GM23338 (cell line): Measurements from ENCODE around the gene TPCN2. TPM values are rescaled to one million over a fixed set of nuclear protein-coding genes. Genes with fewer than 3 reads are reported as not detected.

Experiments used
- ATAC-seq: fragments of 200-7000 bp; cut with Tn5 transposase; 3 replicates; pipeline ENCODE4 v1.9.1; 2020
- DNase-seq: peaks from one replicate; pipeline ENCODE4 v3.0.0-alpha.2; 2015; ENCODE audit warnings: low spot score
- H2AFZ ChIP-seq: fragments of 200-600 bp; sonication (generic); 2 replicates; pipeline ENCODE4 v1.8.0; 2016; ENCODE audit warnings: antibody characterized with exemption, mild to moderate bottlenecking, moderate library complexity
- H3F3A ChIP-seq: fragments of 200-600 bp; sonication (generic); replicated peaks from 2 replicates; pipeline ENCODE4 v1.8.0; 2017; ENCODE audit warnings: antibody characterized with exemption, mixed run types, low read depth
- H3K27ac ChIP-seq: fragments of 200-600 bp; sonication (generic); 2 replicates; pipeline ENCODE4 v1.6.1; 2016; ENCODE audit warnings: low read depth
- H3K27me3 ChIP-seq: fragments of 200-600 bp; sonication (generic); 2 replicates; pipeline ENCODE4 v1.8.0; 2016; ENCODE audit warnings: mild to moderate bottlenecking, mixed run types, moderate library complexity; ENCODE audit not compliant: insufficient read depth
- H3K36me3 ChIP-seq: fragments of 200-600 bp; sonication (generic); 2 replicates; pipeline ENCODE4 v1.8.0; 2016; ENCODE audit warnings: mild to moderate bottlenecking; ENCODE audit not compliant: insufficient read depth
- H3K4me1 ChIP-seq: fragments of 200-600 bp; sonication (generic); 2 replicates; pipeline ENCODE4 v1.8.0; 2016; ENCODE audit warnings: mild to moderate bottlenecking, moderate library complexity; ENCODE audit not compliant: insufficient read depth
- H3K4me2 ChIP-seq: fragments of 200-600 bp; sonication (generic); 2 replicates; pipeline ENCODE4 v1.7.1; 2017; ENCODE audit warnings: mixed run types
- H3K4me3 ChIP-seq: fragments of 200-600 bp; sonication (generic); 2 replicates; pipeline ENCODE4 v1.6.1; 2016; ENCODE audit warnings: mixed run types
- H3K79me2 ChIP-seq: fragments of 200-600 bp; sonication (generic); replicated peaks from 2 replicates; pipeline ENCODE4 v1.8.0; 2017; ENCODE audit warnings: mild to moderate bottlenecking; ENCODE audit not compliant: insufficient read depth
- H3K9me2 ChIP-seq: fragments of 200-600 bp; sonication (generic); 2 replicates; pipeline ENCODE4 v1.8.0; 2017; ENCODE audit not compliant: insufficient read depth
- H4K20me1 ChIP-seq: fragments of 200-600 bp; sonication (generic); replicated peaks from 2 replicates; pipeline ENCODE4 v1.8.0; 2017; ENCODE audit warnings: mild to moderate bottlenecking; ENCODE audit not compliant: insufficient read depth
- H3K27ac Mint-ChIP-seq: 2 replicates; pipeline ENCODE4 v1.8.0; 2020; ENCODE audit warnings: inconsistent platforms, mild to moderate bottlenecking, moderate library complexity, mixed read lengths
- H3K27me3 Mint-ChIP-seq: 3 replicates; pipeline ENCODE4 v1.8.0; 2022; ENCODE audit warnings: low read depth, mild to moderate bottlenecking, moderate library complexity, mixed read lengths, inconsistent platforms; ENCODE audit not compliant: insufficient read depth, poor library complexity
- H3K36me3 Mint-ChIP-seq: 3 replicates; pipeline ENCODE4 v1.8.0; 2021; ENCODE audit warnings: low read depth, mild to moderate bottlenecking, inconsistent platforms, moderate library complexity, mixed read lengths
- H3K4me1 Mint-ChIP-seq: 3 replicates; pipeline ENCODE4 v1.8.0; 2020; ENCODE audit warnings: mild to moderate bottlenecking, inconsistent platforms, mixed read lengths
- H3K4me3 Mint-ChIP-seq: 3 replicates; pipeline ENCODE4 v1.8.0; 2021; ENCODE audit warnings: moderate library complexity, mild to moderate bottlenecking, inconsistent platforms, mixed read lengths
- H3K9me3 Mint-ChIP-seq: 3 replicates; pipeline ENCODE4 v1.8.0; 2020; ENCODE audit warnings: moderate library complexity, mild to moderate bottlenecking, inconsistent platforms, mixed read lengths
- CREB1 ChIP-seq: fragments of 250-450 bp; sonication (Bioruptor Pico); IDR thresholded peaks from 2 replicates; pipeline ENCODE4 v1.5.0; 2020; ENCODE audit warnings: low read depth, mild to moderate bottlenecking, moderate library complexity
- JUNB ChIP-seq: IDR thresholded peaks from one replicate; pipeline ENCODE4 v1.6.1; 2016; ENCODE audit warnings: antibody characterized with exemption; ENCODE audit not compliant: unreplicated experiment
- STAT1 ChIP-seq: IDR thresholded peaks from one replicate; pipeline ENCODE4 v1.6.1; 2016; ENCODE audit warnings: antibody characterized with exemption; ENCODE audit not compliant: unreplicated experiment
- ZNF114 ChIP-seq: fragments of 250-450 bp; sonication (Bioruptor Pico); IDR thresholded peaks from 2 replicates; pipeline ENCODE4 v1.5.0; 2020; ENCODE audit warnings: mild to moderate bottlenecking, moderate library complexity
- polyA plus RNA-seq: library from polyadenylated mRNA; unstranded; fragments of >200 nt; fragmentation: Nextera tagmentation; extraction: Ambion mirVana; gene quantifications from 2 replicates; pipeline ENCODE4 v1.2.1, GENCODE V29; 2016
- total RNA-seq: library from RNA; depleted of rRNA; stranded (reverse); fragments of >200 nt; shearing (Covaris generic); gene quantifications from 2 replicates; pipeline ENCODE4 v1.2.3, GENCODE V29; 2014
- TF ChIP-seq, protein P1 (sequence below): IDR thresholded peaks from one replicate; pipeline ENCODE4 v1.6.1; 2018; ENCODE audit warnings: antibody characterized with exemption; ENCODE audit not compliant: unreplicated experiment
- TF ChIP-seq, protein P2 (sequence below), 2 experiments: fragments of 200-600 bp in 1 of 2; sonication (generic) in 1 of 2; conservative IDR thresholded peaks; 2 replicates each; pipeline versions ENCODE4 v1.5.1 to v1.6.1; 2016 to 2017; ENCODE audit warnings: antibody characterized with exemption in 2 of 2, low read depth in 2 of 2, mild to moderate bottlenecking in 2 of 2, moderate library complexity in 1 of 2
- TF ChIP-seq, protein P3 (sequence below): fragments of 250-450 bp; sonication (Bioruptor Pico); IDR thresholded peaks from 2 replicates; pipeline ENCODE4 v1.5.0; 2020; ENCODE audit warnings: mild to moderate bottlenecking, moderate library complexity
- TF ChIP-seq, protein P4 (sequence below): IDR thresholded peaks from 2 replicates; pipeline ENCODE4 v1.6.1; 2016; ENCODE audit warnings: antibody characterized with exemption

The TPCN2 gene
- total and polyA plus RNA-seq, 2 experiments from 2014 or later, result 5.8 to 14.7 TPM

DNA sequence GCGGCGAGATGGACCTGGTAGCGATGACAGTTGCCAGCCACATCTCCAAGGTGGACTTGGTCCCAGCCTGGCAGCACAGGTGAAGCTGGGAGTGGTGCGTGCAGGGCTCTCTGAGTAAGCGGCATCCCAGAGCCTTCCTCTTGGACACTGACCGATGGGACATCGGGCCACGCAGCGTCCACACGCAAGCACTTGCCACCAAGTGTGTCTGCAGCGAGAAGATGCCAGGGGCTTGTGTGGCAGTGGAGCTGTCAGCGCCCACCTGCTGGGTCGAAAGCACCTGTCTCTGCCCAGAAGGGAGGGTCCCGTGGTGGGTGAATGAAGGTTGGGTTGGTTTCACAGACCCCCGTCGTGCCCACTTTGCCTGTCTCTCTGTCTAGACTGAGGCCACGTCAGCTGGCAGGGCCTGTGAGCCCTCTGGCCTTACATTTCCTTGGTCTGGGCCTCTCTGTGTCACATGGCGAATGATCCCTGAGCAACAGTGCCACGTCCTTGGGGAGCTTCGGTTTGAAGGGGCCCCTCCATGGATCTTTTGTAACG is 56.2 kb downstream of the TPCN2 start:
- no peaks in the 10 kb centered on the region for H3K79me2 ChIP-seq
- DNase-seq, result no peak
- H3K4me2 ChIP-seq, result no peak overlapping the region
- Mint-ChIP-seq H3K4me3 (no peak overlapping the region), H3K36me3 (0 out of 3 replicates have a peak, but pooled peaks cover 3% of the 10 kb centered on the region), H3K27me3 (peaks cover 8% of the 10 kb centered on the region), H3K9me3 (peaks cover 15% of the 10 kb centered on the region), H3K4me1 (peaks cover 2% of the 10 kb centered on the region; the same call in 2 of the 3 replicates), H3K27ac (no peak overlapping the region)
- H3K4me3 ChIP-seq, result no peak overlapping the region
- no peaks in the 10 kb centered on the region for H3F3A ChIP-seq
- no peaks in the 10 kb centered on the region for H3K4me1 ChIP-seq
- no peak for ATAC-seq
- H4K20me1 ChIP-seq, result no peaks in the 10 kb centered on the region
- no peaks in the 10 kb centered on the region for H3K36me3 ChIP-seq
- no peak overlapping the region for H2AFZ ChIP-seq
- TF ChIP-seq STAT1 (no peak), CREB1 (CRISPR knock-in tag) (no peak), ZNF114 (CRISPR knock-in tag) (no peak), JUNB (no peak)
- TF ChIP-seq, protein P1, sequence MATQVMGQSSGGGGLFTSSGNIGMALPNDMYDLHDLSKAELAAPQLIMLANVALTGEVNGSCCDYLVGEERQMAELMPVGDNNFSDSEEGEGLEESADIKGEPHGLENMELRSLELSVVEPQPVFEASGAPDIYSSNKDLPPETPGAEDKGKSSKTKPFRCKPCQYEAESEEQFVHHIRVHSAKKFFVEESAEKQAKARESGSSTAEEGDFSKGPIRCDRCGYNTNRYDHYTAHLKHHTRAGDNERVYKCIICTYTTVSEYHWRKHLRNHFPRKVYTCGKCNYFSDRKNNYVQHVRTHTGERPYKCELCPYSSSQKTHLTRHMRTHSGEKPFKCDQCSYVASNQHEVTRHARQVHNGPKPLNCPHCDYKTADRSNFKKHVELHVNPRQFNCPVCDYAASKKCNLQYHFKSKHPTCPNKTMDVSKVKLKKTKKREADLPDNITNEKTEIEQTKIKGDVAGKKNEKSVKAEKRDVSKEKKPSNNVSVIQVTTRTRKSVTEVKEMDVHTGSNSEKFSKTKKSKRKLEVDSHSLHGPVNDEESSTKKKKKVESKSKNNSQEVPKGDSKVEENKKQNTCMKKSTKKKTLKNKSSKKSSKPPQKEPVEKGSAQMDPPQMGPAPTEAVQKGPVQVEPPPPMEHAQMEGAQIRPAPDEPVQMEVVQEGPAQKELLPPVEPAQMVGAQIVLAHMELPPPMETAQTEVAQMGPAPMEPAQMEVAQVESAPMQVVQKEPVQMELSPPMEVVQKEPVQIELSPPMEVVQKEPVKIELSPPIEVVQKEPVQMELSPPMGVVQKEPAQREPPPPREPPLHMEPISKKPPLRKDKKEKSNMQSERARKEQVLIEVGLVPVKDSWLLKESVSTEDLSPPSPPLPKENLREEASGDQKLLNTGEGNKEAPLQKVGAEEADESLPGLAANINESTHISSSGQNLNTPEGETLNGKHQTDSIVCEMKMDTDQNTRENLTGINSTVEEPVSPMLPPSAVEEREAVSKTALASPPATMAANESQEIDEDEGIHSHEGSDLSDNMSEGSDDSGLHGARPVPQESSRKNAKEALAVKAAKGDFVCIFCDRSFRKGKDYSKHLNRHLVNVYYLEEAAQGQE, result no peak
- TF ChIP-seq, protein P2, sequence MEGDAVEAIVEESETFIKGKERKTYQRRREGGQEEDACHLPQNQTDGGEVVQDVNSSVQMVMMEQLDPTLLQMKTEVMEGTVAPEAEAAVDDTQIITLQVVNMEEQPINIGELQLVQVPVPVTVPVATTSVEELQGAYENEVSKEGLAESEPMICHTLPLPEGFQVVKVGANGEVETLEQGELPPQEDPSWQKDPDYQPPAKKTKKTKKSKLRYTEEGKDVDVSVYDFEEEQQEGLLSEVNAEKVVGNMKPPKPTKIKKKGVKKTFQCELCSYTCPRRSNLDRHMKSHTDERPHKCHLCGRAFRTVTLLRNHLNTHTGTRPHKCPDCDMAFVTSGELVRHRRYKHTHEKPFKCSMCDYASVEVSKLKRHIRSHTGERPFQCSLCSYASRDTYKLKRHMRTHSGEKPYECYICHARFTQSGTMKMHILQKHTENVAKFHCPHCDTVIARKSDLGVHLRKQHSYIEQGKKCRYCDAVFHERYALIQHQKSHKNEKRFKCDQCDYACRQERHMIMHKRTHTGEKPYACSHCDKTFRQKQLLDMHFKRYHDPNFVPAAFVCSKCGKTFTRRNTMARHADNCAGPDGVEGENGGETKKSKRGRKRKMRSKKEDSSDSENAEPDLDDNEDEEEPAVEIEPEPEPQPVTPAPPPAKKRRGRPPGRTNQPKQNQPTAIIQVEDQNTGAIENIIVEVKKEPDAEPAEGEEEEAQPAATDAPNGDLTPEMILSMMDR (conservative IDR thresholded peaks at IDR 0.05; ENCODE audit: low read depth in 2 of 2), result no peak
- TF ChIP-seq, protein P3, sequence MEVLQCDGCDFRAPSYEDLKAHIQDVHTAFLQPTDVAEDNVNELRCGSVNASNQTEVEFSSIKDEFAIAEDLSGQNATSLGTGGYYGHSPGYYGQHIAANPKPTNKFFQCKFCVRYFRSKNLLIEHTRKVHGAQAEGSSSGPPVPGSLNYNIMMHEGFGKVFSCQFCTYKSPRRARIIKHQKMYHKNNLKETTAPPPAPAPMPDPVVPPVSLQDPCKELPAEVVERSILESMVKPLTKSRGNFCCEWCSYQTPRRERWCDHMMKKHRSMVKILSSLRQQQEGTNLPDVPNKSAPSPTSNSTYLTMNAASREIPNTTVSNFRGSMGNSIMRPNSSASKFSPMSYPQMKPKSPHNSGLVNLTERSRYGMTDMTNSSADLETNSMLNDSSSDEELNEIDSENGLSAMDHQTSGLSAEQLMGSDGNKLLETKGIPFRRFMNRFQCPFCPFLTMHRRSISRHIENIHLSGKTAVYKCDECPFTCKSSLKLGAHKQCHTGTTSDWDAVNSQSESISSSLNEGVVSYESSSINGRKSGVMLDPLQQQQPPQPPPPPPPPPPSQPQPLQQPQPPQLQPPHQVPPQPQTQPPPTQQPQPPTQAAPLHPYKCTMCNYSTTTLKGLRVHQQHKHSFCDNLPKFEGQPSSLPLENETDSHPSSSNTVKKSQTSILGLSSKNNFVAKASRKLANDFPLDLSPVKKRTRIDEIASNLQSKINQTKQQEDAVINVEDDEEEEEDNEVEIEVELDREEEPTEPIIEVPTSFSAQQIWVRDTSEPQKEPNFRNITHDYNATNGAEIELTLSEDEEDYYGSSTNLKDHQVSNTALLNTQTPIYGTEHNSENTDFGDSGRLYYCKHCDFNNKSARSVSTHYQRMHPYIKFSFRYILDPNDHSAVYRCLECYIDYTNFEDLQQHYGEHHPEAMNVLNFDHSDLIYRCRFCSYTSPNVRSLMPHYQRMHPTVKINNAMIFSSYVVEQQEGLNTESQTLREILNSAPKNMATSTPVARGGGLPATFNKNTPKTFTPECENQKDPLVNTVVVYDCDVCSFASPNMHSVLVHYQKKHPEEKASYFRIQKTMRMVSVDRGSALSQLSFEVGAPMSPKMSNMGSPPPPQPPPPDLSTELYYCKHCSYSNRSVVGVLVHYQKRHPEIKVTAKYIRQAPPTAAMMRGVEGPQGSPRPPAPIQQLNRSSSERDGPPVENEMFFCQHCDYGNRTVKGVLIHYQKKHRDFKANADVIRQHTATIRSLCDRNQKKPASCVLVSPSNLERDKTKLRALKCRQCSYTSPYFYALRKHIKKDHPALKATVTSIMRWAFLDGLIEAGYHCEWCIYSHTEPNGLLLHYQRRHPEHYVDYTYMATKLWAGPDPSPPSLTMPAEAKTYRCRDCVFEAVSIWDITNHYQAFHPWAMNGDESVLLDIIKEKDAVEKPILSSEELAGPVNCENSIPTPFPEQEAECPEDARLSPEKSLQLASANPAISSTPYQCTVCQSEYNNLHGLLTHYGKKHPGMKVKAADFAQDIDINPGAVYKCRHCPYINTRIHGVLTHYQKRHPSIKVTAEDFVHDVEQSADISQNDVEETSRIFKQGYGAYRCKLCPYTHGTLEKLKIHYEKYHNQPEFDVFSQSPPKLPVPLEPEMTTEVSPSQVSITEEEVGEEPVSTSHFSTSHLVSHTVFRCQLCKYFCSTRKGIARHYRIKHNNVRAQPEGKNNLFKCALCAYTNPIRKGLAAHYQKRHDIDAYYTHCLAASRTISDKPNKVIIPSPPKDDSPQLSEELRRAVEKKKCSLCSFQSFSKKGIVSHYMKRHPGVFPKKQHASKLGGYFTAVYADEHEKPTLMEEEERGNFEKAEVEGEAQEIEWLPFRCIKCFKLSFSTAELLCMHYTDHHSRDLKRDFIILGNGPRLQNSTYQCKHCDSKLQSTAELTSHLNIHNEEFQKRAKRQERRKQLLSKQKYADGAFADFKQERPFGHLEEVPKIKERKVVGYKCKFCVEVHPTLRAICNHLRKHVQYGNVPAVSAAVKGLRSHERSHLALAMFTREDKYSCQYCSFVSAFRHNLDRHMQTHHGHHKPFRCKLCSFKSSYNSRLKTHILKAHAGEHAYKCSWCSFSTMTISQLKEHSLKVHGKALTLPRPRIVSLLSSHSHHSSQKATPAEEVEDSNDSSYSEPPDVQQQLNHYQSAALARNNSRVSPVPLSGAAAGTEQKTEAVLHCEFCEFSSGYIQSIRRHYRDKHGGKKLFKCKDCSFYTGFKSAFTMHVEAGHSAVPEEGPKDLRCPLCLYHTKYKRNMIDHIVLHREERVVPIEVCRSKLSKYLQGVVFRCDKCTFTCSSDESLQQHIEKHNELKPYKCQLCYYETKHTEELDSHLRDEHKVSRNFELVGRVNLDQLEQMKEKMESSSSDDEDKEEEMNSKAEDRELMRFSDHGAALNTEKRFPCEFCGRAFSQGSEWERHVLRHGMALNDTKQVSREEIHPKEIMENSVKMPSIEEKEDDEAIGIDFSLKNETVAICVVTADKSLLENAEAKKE (CRISPR knock-in tag), result no peak
- TF ChIP-seq, protein P4, sequence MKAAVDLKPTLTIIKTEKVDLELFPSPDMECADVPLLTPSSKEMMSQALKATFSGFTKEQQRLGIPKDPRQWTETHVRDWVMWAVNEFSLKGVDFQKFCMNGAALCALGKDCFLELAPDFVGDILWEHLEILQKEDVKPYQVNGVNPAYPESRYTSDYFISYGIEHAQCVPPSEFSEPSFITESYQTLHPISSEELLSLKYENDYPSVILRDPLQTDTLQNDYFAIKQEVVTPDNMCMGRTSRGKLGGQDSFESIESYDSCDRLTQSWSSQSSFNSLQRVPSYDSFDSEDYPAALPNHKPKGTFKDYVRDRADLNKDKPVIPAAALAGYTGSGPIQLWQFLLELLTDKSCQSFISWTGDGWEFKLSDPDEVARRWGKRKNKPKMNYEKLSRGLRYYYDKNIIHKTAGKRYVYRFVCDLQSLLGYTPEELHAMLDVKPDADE, result no peak
- H3K27ac ChIP-seq, result no peak overlapping the region
- no peaks in the 10 kb centered on the region for H3K27me3 ChIP-seq
- H3K9me2 ChIP-seq, result no peaks in the 10 kb centered on the region
